Measurements from ENCODE around the gene MYL5.

The MYL5 gene

DNA sequence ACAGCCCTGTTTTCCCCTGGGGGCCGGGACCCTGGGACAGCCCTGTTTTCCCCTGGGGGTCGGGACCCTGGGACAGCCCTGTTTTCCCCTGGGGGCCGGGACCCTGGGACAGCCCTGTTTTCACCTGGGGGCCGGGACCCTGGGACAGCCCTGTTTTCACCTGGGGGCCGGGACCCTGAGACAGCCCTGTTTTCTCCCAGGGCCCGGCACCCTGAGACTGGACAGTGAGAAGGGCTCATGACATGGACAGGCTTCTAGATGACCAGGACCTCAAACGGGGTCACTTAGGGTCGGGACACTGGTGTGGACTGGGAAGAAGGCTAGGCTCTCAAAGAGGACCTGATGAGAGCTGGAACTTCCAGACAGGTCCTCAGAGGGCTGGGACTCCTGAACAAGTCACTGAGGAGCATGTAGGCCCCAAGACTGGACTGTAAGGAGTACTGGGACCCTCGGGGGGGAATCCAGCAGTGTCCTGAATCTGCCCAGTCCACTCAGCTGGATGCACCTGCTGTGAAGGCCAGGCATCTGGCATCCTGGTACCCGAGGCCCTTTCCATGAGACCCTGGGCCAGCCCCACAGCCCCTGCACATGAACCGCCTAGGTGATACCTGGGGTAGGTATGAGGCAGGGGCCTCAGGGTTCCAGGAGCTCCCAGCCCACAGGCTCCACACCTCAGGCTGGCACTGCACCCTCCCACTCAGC lies 33.7 kb downstream of the MYL5 start:
- TF ChIP-seq GATA2 (IDR thresholded peaks at IDR 0.05; ENCODE audit: low read depth, low read length): no peak

DNA sequence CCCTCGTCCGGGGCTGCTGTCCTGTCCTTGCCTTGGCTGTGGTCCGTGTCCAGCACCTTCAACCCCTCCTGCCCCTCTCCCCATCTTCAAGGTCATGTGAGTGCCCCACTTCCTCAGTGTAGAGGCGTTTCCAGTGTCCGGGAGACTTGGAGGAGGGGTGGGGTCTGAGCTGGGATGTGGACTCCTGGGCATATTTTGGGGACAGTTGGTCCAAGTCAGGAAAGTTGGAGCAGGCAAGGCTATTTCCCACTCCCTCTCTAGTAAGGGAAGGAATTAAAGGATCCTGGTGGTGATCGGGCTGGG lies 34.2 kb downstream of the MYL5 start:
- TF ChIP-seq GATA2 (IDR thresholded peaks at IDR 0.05; ENCODE audit: low read depth, low read length): no peak
- TF ChIP-seq GATA3 (IDR thresholded peaks at IDR 0.05; ENCODE audit: low read depth, low read length): no peak

DNA sequence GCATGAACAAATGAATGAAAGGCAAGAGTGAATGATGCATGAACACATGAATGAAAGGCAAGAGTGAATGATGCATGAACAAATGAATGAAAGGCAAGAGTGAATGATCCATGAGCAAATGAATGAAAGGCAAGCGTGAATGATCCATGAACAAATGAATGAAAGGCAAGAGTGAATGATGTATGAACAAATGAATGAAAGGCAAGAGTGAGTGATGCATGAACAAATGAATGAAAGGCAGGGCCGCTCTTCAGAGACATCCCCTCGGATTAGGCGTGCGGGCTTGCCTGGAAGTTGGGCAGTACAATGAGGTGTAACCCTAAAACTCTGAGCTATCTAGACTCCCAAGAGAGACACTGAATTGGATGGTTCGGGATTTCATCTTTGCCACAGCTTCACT lies 35.0 kb downstream of the MYL5 start:
- TF ChIP-seq GATA3 (IDR thresholded peaks at IDR 0.05; ENCODE audit: low read depth, low read length) (no peak), GATA2 (IDR thresholded peaks at IDR 0.05; ENCODE audit: low read depth, low read length) (no peak)

DNA sequence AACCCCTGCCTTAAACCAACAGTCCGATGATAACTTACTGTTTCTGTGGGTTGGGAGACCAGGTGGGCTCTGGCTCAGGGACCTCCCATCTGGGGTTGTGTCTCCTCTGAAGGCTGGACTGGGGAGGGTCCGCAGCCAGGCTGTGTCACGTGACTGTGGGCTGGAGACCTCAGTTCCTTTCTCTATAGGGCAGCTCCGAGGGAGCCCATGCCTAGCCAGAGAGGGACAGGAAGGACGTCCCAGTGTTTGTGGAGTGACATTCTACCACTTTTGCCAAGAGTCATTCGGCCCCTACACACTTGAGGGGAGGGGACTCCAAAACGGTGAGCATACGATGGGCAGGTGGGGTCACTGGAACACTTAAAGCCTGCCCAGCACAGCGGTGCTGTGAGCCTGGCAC lies 35.8 kb downstream of the MYL5 start:
- TF ChIP-seq GATA3 (IDR thresholded peaks at IDR 0.05; ENCODE audit: low read depth, low read length) (no peak), GATA2 (IDR thresholded peaks at IDR 0.05; ENCODE audit: low read depth, low read length) (no peak)

DNA sequence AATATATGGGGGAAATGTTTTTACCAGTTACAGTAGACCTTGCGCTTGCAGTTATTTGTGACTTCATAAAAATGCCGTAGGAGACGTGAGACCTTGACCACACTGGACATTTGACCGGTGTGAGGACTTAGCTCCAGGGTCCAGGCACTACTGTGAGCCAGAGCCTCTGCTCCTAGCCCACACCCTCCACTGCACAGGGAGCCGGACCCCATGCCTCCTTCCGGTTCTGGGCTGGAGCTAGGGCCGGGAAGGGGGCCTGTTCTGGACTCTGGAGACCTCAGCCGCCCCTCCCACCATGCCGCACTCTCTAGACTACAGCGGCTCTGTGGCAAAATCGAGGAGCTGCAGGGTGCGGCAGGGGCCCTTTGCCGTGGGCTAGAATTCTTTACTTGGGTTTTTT lies 36.6 kb downstream of the MYL5 start:
- TF ChIP-seq GATA2 (IDR thresholded peaks at IDR 0.05; ENCODE audit: low read depth, low read length): no peak
- TF ChIP-seq GATA3 (IDR thresholded peaks at IDR 0.05; ENCODE audit: low read depth, low read length): no peak

DNA sequence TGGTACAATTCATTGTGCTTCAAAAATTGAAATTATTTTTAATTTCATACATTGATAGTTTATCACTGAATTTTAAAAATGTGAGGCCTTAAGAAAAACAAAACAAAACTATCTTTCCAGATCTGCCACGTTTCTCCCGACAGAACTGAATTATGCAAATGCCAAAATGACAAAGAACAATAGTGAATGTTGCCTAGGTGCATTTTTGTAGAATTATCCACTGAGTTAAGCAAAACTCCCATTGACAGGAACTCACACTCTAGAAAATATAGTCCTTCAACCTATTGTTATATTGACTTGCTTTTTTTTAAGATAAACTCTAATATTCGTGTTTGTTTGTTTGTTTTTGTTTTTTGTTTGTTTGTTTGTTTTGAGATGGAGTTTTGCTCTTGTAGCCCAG lies 37.8 kb downstream of the MYL5 start:
- TF ChIP-seq GATA2 (IDR thresholded peaks at IDR 0.05; ENCODE audit: low read depth, low read length): no peak
- TF ChIP-seq GATA3 (IDR thresholded peaks at IDR 0.05; ENCODE audit: low read depth, low read length): no peak

DNA sequence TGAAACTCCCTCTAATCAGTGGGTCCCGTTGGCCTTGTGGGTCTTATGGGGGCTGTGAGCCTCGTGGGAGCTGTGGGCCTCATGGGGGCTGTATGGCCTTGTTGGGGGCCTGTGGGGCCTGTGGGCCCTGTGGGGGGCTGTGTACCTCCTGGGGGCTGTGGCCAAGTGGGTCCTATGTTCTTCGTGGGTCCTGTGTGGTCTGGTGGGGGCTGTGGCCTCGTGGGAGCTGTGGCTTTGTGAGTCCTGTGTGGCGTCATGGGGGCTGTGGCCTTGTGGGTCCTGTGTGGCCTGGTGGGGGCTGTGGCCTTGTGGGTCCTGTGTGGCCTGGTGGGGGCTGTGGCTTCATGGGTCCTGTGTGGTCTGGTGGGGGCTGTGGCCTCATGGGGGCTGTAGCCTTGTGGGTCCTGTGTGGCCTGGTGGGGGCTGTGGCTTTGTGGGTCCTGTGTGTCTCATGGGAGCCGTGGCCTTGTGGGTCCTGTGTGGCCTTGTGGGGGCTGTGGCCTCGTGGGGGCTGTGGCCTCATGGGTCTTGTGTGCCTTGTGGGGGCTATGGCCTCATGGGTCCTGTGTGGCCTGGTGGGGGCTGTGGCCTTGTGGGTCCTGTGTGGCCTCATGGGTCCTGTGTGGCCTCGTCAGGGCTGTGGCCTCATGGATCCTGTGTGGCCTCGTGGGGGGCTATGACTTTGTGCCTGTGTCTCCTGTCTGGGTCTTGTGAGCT lies 38.7 kb downstream of the MYL5 start:
- TF ChIP-seq GATA3 (IDR thresholded peaks at IDR 0.05; ENCODE audit: low read depth, low read length) (no peak), GATA2 (IDR thresholded peaks at IDR 0.05; ENCODE audit: low read depth, low read length) (no peak)

DNA sequence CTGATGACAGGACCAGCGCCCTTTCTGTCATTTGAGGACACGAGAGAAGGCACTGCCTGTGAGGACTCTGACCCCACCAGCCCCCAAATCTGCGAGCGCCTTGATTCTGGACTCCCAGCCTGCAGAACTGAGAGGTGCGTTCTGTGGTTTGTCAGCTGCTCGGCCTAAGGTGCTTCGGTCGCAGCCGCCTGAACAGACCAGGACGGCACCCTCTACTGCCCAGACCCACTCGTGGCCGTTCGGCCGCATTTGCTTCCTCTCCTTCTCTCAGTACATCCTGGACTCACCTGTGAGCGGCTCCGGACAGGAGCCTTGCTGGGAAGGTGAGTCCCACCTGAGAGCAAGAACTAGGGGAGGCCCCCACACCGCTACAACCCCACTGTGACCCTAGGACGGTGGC lies 39.7 kb downstream of the MYL5 start:
- no peak for TF ChIP-seq GATA2 (IDR thresholded peaks at IDR 0.05; ENCODE audit: low read depth, low read length)
- no peak for TF ChIP-seq GATA3 (IDR thresholded peaks at IDR 0.05; ENCODE audit: low read depth, low read length)

DNA sequence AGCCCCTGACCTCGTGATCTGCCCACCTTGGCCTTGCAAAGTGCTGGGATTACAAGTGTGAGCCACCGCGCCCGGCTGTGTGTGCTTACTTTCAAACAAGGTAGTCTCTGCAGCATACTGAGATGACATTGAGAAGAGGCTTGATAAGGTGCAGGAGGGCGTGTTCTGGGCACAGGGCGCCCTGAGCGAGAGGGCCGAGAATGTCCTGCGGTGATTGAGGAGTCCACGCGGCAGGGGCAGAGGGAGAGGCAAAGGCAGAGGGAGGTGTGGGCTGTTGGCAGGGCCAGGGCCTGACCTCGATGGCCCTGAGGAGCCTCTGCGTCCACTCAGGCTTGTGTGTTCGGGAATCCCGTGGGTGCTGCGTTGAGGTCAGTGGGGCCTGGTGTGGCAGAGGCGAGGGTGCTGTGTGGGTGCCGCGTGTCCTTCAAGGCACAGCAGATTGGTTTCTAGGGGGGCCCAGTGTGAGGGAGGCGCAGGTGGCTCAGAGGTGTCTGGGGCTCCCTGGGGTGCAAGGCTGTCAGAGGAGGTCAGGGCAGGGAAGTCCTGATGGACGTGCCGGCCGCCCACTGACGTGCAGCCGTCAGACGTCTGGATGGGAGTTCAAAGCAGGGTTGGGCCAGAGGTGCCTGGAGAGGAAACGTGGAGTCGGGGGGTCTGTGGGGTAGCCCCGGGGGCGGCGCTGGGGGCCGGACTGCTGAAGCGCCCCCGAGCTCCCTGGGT lies 43.4 kb downstream of the MYL5 start:
- TF ChIP-seq GATA3 (IDR thresholded peaks at IDR 0.05; ENCODE audit: low read depth, low read length) (no peak), GATA2 (IDR thresholded peaks at IDR 0.05; ENCODE audit: low read depth, low read length) (no peak)

DNA sequence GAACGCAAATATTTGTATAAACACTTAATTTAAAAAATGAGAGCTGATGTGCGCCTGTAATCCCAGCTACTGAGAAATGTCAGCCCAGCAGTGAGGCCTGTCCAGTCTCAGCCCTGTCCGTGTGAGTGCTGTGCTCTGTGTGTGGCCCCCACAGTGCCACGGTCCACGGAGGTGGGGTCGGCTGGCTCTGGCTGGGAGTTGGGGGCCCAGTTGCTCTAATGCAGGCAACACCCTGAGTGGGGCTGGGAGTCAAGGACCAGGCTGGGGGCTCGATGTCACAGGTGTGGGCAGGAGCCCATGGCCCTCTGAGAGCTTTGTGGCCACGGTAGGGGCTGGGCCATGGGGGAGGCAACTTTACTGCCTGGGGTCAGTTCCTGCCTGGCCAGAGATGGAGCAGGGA lies 44.1 kb downstream of the MYL5 start:
- TF ChIP-seq GATA2 (IDR thresholded peaks at IDR 0.05; ENCODE audit: low read depth, low read length) (no peak), GATA3 (IDR thresholded peaks at IDR 0.05; ENCODE audit: low read depth, low read length) (no peak)

DNA sequence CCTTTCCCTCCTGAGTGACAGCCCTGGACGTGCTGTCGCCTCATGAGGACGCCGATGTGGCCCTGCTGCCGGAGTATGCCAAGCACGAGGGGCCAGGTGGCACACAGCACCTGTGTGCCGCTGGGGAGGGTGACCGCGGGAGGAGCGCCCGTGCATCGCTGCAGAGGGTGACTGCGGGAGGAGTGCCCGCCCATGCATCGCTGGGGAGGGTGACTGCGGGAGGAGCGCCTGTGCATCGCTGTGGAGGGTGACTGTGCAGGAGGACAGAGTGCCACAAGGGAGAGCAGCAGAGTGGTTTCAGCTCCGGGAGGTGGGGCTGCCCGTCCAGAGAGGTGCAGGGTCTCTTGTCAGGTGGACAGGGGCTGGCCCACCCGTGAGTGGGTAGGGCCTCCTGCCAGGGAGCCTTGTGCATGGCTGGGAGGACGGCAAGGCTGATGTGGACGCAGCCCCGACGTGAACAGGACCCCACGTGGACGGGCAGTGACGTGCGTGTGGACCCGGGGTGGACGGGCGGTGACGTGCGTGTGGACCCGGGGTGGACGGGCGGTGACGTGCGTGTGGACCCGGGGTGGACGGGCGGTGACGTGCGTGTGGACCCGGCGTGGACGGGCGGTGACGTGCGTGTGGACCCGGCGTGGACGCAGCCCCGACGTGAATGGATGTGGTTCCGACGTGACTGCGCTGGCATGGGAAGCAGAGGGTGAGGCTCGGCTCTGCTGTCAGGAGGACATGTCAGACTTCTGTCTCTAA lies 45.9 kb downstream of the MYL5 start:
- TF ChIP-seq GATA3 (IDR thresholded peaks at IDR 0.05; ENCODE audit: low read depth, low read length) (no peak), GATA2 (IDR thresholded peaks at IDR 0.05; ENCODE audit: low read depth, low read length) (no peak)

DNA sequence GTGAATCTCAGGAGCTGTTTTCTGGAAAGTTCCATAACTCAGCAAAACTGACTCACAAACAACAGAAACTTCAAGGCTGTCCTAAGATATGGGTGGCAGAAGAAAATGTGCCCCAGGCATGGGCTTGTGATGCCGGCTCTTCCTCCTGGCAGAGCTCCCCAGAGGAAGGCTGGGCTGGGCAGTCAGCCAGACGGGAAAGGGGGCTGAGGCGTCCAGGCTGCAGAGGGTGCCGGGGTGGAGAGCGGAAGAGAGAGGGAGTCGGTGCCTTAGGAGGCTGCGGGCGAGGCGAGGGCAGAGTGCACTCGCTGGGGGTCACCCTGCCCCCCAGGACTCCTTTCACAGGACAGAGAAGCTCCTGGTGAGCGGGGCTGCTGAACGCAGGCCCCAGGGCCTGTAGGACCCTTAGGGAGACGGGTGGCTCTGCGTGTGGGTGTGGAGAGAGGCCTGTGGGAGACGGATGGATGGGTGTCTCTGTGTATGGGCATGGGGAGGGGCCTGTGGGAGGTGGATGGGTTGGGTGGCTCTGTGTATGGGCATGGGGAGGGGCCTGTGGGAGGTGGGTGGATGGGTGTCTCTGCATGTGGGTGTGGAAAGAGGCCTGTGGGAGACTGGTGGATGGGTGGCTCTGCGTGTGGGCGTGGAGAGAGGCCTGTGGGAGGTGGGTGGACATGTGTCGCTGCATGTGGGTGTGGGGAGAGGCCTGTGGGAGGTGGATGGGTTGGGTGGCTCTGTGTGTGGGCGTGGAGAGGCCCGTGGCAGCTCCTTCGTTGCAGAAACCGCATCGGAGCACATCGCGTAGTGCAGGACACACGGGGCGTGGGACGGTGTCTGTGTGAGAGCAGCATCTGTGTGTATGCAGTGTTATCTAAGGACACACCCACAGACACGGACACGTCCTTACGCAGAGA lies 47.2 kb downstream of the MYL5 start:
- no peak for TF ChIP-seq GATA3 (IDR thresholded peaks at IDR 0.05; ENCODE audit: low read depth, low read length)
- TF ChIP-seq GATA2 (IDR thresholded peaks at IDR 0.05; ENCODE audit: low read depth, low read length): no peak

DNA sequence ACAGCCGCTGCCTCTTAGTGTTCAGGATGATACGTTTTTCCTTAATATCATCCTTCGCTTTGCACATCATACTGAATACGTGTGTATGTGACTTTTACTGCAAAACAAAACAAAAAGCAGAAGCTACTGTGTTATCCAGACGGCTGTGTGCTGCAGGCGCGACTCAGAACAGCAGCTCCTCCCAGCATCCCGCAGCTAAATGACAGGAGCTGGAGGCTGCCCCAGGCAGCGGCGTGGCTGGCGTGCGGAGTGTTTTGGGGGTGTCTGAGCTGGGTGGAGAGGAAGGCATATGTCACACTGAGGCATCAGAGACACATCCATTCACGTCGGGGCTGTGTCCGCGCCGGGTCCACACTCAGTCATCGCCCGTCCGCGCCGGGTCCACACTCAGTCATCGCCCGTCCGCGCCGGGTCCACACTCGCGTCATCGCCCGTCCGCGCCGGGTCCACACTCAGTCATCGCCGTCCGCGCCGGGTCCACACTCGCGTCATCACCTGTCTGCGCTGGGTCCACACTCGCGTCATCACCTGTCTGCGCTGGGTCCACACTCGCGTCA lies 47.9 kb downstream of the MYL5 start:
- TF ChIP-seq GATA3 (IDR thresholded peaks at IDR 0.05; ENCODE audit: low read depth, low read length): no peak
- no peak for TF ChIP-seq GATA2 (IDR thresholded peaks at IDR 0.05; ENCODE audit: low read depth, low read length)
